Astrocyte of the cerebellum (primary cell): ENCODE data around the gene RAB33B.
"Not testable (repeated sequence)": the region's sequence is repeated elsewhere in the genome, so short reads cannot be mapped to it uniquely, and the experiment has no call there.

Experiments used
- DNase-seq: peaks from one replicate; pipeline ENCODE4 v3.0.0-alpha.2; 2011; ENCODE audit warnings: low read depth
- H3K4me3 ChIP-seq: 2 replicates; pipeline ENCODE4 v1.5.1; 2011; ENCODE audit warnings: mild to moderate bottlenecking, low read depth, low read length, moderate library complexity
- CTCF ChIP-seq: IDR thresholded peaks from 2 replicates; pipeline ENCODE4 v1.5.1; 2012; ENCODE audit warnings: low read length, low read depth, moderate library complexity, mild to moderate bottlenecking; ENCODE audit errors: missing control alignments
- in situ Hi-C: cut with HindIII; loops from 2 replicates; pipeline ENCODE4 v1.10.0; 2017; ENCODE audit warnings: low sequenced_read_pairs

RAB33B gene

GRCh38 chr4:139436122-139436521 lies 17.8 kb upstream of the RAB33B start:
- no peak overlapping the region for H3K4me3 ChIP-seq
- no peak for TF ChIP-seq CTCF
- in situ Hi-C loops = no loop called here
- no peak for DNase-seq

- in situ Hi-C loops = no loop called here
- no peak for DNase-seq
- TF ChIP-seq CTCF = no peak
- no peak overlapping the region for H3K4me3 ChIP-seq
Measured at GRCh38 chr4:139438141-139438540, 15.8 kb upstream of the RAB33B start.

- no peak overlapping the region for H3K4me3 ChIP-seq
- TF ChIP-seq CTCF = no peak
- in situ Hi-C loops = no loop called here
- DNase-seq = no peak
Measured at GRCh38 chr4:139441029-139441428, 12.9 kb upstream of the RAB33B start.

GRCh38 chr4:139443661-139444060 lies 10.3 kb upstream of the RAB33B start:
- no peak for TF ChIP-seq CTCF
- in situ Hi-C loops = no loop called here
- no peak for DNase-seq
- no peak overlapping the region for H3K4me3 ChIP-seq

GRCh38 chr4:139444881-139445280 lies 9.0 kb upstream of the RAB33B start:
- H3K4me3 ChIP-seq, in situ Hi-C loops, DNase-seq: not testable (repeated sequence)

- H3K4me3 ChIP-seq, DNase-seq, in situ Hi-C loops: not testable (repeated sequence)
Measured at GRCh38 chr4:139447078-139447477, 6.8 kb upstream of the RAB33B start.

- in situ Hi-C loops = no loop called here
- H3K4me3 ChIP-seq = no peak overlapping the region
- DNase-seq = no peak
- no peak for TF ChIP-seq CTCF
Measured at GRCh38 chr4:139450586-139450985, 3.3 kb upstream of the RAB33B start.

GRCh38 chr4:139451997-139452396 lies 1.9 kb upstream of the RAB33B start:
- TF ChIP-seq CTCF = no peak
- H3K4me3 ChIP-seq = peak overlapping the region; percentile 72
- no peak for DNase-seq
- in situ Hi-C loops = no loop called here
